HEK293 (cell line): ENCODE results near the gene QSOX1.
A peak's percentile ranks its signal among the peaks of the same experiment; 100 is the strongest.

ENCODE experiments used
- MYNN ChIP-seq: fragments of 450-650 bp; formaldehyde crosslinking; IDR thresholded peaks from 2 replicates; pipeline ENCODE4 v1.5.1; 2016; ENCODE audit warnings: missing biosample characterization, missing genetic modification characterization, borderline replicate concordance
- YY1 ChIP-seq: fragments of 450-650 bp; formaldehyde crosslinking; IDR thresholded peaks from 2 replicates; pipeline ENCODE4 v1.5.1; 2018; ENCODE audit warnings: missing biosample characterization, missing genetic modification characterization
- ZBTB7A ChIP-seq: fragments of 450-650 bp; formaldehyde crosslinking; IDR thresholded peaks from 2 replicates; pipeline ENCODE4 v1.5.1; 2016; ENCODE audit warnings: low read depth, missing biosample characterization, missing genetic modification characterization
- ZFP3 ChIP-seq: fragments of 450-650 bp; formaldehyde crosslinking; IDR thresholded peaks from 2 replicates; pipeline ENCODE4 v1.5.1; 2016; ENCODE audit warnings: low read depth, missing biosample characterization, missing genetic modification characterization
- ZFP69B ChIP-seq: fragments of 450-650 bp; formaldehyde crosslinking; IDR thresholded peaks from 2 replicates; pipeline ENCODE4 v1.5.1; 2016; ENCODE audit warnings: missing biosample characterization, missing genetic modification characterization
- ZNF211 ChIP-seq: fragments of 450-650 bp; formaldehyde crosslinking; IDR thresholded peaks from 2 replicates; pipeline ENCODE4 v1.5.1; 2016; ENCODE audit warnings: low read depth, missing biosample characterization, missing genetic modification characterization
- ZNF302 ChIP-seq: fragments of 450-650 bp; formaldehyde crosslinking; IDR thresholded peaks from 2 replicates; pipeline ENCODE4 v1.5.1; 2016; ENCODE audit warnings: missing biosample characterization, missing genetic modification characterization, low read depth
- ZNF354C ChIP-seq: fragments of 450-650 bp; formaldehyde crosslinking; IDR thresholded peaks from 2 replicates; pipeline ENCODE4 v1.5.1; 2016; ENCODE audit warnings: missing biosample characterization, missing genetic modification characterization, low read depth, borderline replicate concordance
- ZNF37A ChIP-seq: fragments of 450-650 bp; IDR thresholded peaks from 2 replicates; pipeline ENCODE4 v1.5.1; 2018; ENCODE audit warnings: missing biosample characterization, missing genetic modification characterization
- ZNF48 ChIP-seq: fragments of 450-650 bp; formaldehyde crosslinking; IDR thresholded peaks from 2 replicates; pipeline ENCODE4 v1.5.1; 2016; ENCODE audit warnings: missing biosample characterization, missing genetic modification characterization
- ZNF529 ChIP-seq: fragments of 450-650 bp; formaldehyde crosslinking; IDR thresholded peaks from 2 replicates; pipeline ENCODE4 v1.5.1; 2017; ENCODE audit warnings: missing genetic modification characterization, missing biosample characterization; ENCODE audit not compliant: insufficient replicate concordance
- ZNF548 ChIP-seq: fragments of 450-650 bp; formaldehyde crosslinking; IDR thresholded peaks from 2 replicates; pipeline ENCODE4 v1.5.1; 2016; ENCODE audit warnings: missing biosample characterization, missing genetic modification characterization
- ZNF549 ChIP-seq: fragments of 450-650 bp; IDR thresholded peaks from 2 replicates; pipeline ENCODE4 v1.5.1; 2018; ENCODE audit warnings: missing biosample characterization, missing genetic modification characterization, mild to moderate bottlenecking, inconsistent platforms, moderate library complexity
- ZNF561 ChIP-seq: fragments of 450-650 bp; IDR thresholded peaks from 2 replicates; pipeline ENCODE4 v1.5.1; 2018; ENCODE audit warnings: missing biosample characterization, missing genetic modification characterization, borderline replicate concordance
- ZNF571 ChIP-seq: fragments of 450-650 bp; formaldehyde crosslinking; IDR thresholded peaks from 2 replicates; pipeline ENCODE4 v1.5.0; 2017; ENCODE audit warnings: missing biosample characterization, missing genetic modification characterization
- ZNF585B ChIP-seq: fragments of 450-650 bp; formaldehyde crosslinking; IDR thresholded peaks from 2 replicates; pipeline ENCODE4 v1.5.1; 2016; ENCODE audit warnings: missing biosample characterization, missing genetic modification characterization
- ZNF621 ChIP-seq: fragments of 450-650 bp; formaldehyde crosslinking; IDR thresholded peaks from 2 replicates; pipeline ENCODE4 v1.5.1; 2017; ENCODE audit warnings: missing biosample characterization, missing genetic modification characterization
- ZNF660 ChIP-seq: fragments of 450-650 bp; IDR thresholded peaks from 2 replicates; pipeline ENCODE4 v1.5.1; 2018; ENCODE audit warnings: missing biosample characterization, mild to moderate bottlenecking, missing genetic modification characterization
- ZXDB ChIP-seq: fragments of 450-650 bp; formaldehyde crosslinking; IDR thresholded peaks from 2 replicates; pipeline ENCODE4 v1.5.1; 2016; ENCODE audit warnings: missing biosample characterization, missing genetic modification characterization
- TF ChIP-seq, protein P1 (sequence below): fragments of 450-650 bp; formaldehyde crosslinking; IDR thresholded peaks from 2 replicates; pipeline ENCODE4 v1.5.1; 2017; ENCODE audit warnings: missing biosample characterization, missing genetic modification characterization
- TF ChIP-seq, protein P2 (sequence below): fragments of 450-650 bp; formaldehyde crosslinking; IDR thresholded peaks from 2 replicates; pipeline ENCODE4 v1.5.1; 2016; ENCODE audit warnings: missing biosample characterization, missing genetic modification characterization
- TF ChIP-seq, protein P3 (sequence below): fragments of 450-650 bp; formaldehyde crosslinking; IDR thresholded peaks from 2 replicates; pipeline ENCODE4 v1.5.1; 2016; ENCODE audit warnings: missing biosample characterization, missing genetic modification characterization, low read depth
- TF ChIP-seq, protein P4 (sequence below): fragments of 450-650 bp; formaldehyde crosslinking; IDR thresholded peaks from 2 replicates; pipeline ENCODE4 v1.5.1; 2016; ENCODE audit warnings: missing biosample characterization, missing genetic modification characterization
- TF ChIP-seq, protein P5 (sequence below): fragments of 450-650 bp; formaldehyde crosslinking; IDR thresholded peaks from 2 replicates; pipeline ENCODE4 v1.5.1; 2016; ENCODE audit warnings: missing biosample characterization, missing genetic modification characterization
- TF ChIP-seq, protein P6 (sequence below): fragments of 450-650 bp; formaldehyde crosslinking; IDR thresholded peaks from 2 replicates; pipeline ENCODE4 v1.5.1; 2016; ENCODE audit warnings: missing biosample characterization, missing genetic modification characterization, low read depth
- TF ChIP-seq, protein P7 (sequence below): fragments of 450-650 bp; formaldehyde crosslinking; IDR thresholded peaks from 2 replicates; pipeline ENCODE4 v1.5.1; 2017; ENCODE audit warnings: missing biosample characterization, missing genetic modification characterization

QSOX1 gene

DNA sequence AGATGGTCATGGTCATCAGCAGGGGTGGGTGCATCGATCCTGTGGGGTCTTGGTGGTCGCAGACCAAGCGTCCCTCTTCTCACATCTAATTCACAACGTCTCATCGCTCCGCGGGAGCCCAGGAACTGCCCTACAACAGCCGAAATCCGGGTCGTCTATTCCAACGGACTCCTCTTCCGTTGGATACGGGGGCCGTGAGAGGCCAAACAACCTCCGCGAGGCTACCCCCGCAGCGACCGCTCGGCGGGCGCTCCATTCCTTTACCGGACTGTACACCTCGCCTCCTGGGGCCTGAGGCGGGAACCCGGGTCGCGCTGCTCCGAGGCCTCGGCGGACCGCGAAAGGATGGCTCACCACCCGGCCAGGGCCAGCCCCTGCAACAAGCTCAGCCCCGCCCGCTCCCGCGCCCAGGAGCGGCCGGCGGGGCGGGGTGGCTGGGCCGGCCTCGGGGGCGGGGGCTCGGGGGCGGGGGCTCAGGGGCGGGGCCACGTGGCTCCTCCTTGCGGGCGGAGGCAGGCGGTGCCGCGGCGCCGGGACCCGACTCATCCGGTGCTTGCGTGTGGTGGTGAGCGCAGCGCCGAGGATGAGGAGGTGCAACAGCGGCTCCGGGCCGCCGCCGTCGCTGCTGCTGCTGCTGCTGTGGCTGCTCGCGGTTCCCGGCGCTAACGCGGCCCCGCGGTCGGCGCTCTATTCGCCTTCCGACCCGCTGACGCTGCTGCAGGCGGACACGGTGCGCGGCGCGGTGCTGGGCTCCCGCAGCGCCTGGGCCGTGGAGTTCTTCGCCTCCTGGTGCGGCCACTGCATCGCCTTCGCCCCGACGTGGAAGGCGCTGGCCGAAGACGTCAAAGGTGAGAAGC is at the start of gene QSOX1 (continued):
- TF ChIP-seq ZFP69B (tag by site-specific recombination): no peak
- no peak for TF ChIP-seq YY1 (tag by site-specific recombination)
- TF ChIP-seq ZNF302 (tag by site-specific recombination): no peak
- TF ChIP-seq, protein P1, sequence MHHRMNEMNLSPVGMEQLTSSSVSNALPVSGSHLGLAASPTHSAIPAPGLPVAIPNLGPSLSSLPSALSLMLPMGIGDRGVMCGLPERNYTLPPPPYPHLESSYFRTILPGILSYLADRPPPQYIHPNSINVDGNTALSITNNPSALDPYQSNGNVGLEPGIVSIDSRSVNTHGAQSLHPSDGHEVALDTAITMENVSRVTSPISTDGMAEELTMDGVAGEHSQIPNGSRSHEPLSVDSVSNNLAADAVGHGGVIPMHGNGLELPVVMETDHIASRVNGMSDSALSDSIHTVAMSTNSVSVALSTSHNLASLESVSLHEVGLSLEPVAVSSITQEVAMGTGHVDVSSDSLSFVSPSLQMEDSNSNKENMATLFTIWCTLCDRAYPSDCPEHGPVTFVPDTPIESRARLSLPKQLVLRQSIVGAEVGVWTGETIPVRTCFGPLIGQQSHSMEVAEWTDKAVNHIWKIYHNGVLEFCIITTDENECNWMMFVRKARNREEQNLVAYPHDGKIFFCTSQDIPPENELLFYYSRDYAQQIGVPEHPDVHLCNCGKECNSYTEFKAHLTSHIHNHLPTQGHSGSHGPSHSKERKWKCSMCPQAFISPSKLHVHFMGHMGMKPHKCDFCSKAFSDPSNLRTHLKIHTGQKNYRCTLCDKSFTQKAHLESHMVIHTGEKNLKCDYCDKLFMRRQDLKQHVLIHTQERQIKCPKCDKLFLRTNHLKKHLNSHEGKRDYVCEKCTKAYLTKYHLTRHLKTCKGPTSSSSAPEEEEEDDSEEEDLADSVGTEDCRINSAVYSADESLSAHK (tag by site-specific recombination): no peak
- TF ChIP-seq, protein P2, sequence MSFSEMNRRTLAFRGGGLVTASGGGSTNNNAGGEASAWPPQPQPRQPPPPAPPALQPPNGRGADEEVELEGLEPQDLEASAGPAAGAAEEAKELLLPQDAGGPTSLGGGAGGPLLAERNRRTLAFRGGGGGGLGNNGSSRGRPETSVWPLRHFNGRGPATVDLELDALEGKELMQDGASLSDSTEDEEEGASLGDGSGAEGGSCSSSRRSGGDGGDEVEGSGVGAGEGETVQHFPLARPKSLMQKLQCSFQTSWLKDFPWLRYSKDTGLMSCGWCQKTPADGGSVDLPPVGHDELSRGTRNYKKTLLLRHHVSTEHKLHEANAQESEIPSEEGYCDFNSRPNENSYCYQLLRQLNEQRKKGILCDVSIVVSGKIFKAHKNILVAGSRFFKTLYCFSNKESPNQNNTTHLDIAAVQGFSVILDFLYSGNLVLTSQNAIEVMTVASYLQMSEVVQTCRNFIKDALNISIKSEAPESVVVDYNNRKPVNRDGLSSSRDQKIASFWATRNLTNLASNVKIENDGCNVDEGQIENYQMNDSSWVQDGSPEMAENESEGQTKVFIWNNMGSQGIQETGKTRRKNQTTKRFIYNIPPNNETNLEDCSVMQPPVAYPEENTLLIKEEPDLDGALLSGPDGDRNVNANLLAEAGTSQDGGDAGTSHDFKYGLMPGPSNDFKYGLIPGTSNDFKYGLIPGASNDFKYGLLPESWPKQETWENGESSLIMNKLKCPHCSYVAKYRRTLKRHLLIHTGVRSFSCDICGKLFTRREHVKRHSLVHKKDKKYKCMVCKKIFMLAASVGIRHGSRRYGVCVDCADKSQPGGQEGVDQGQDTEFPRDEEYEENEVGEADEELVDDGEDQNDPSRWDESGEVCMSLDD (tag by site-specific recombination): no peak
- 0 out of 2 replicates have a peak, but pooled peaks have one; percentile 35 for TF ChIP-seq ZNF549 (tag by site-specific recombination)
- TF ChIP-seq, protein P3, sequence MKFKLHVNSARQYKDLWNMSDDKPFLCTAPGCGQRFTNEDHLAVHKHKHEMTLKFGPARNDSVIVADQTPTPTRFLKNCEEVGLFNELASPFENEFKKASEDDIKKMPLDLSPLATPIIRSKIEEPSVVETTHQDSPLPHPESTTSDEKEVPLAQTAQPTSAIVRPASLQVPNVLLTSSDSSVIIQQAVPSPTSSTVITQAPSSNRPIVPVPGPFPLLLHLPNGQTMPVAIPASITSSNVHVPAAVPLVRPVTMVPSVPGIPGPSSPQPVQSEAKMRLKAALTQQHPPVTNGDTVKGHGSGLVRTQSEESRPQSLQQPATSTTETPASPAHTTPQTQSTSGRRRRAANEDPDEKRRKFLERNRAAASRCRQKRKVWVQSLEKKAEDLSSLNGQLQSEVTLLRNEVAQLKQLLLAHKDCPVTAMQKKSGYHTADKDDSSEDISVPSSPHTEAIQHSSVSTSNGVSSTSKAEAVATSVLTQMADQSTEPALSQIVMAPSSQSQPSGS (tag by site-specific recombination): no peak
- peak; percentile 46; the same call in 1 of the 2 replicates for TF ChIP-seq ZNF660 (tag by site-specific recombination)
- TF ChIP-seq ZBTB7A (tag by site-specific recombination): no peak
- no peak for TF ChIP-seq ZNF571 (tag by site-specific recombination)
- peak; percentile 71; the same call in 1 of the 2 replicates for TF ChIP-seq ZNF561 (tag by site-specific recombination)
- TF ChIP-seq, protein P4, sequence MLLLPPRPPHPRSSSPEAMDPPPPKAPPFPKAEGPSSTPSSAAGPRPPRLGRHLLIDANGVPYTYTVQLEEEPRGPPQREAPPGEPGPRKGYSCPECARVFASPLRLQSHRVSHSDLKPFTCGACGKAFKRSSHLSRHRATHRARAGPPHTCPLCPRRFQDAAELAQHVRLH (tag by site-specific recombination): peak; percentile 69; the same call in 1 of the 2 replicates
- peak; percentile 92 for TF ChIP-seq ZXDB (tag by site-specific recombination)
- TF ChIP-seq ZNF621 (tag by site-specific recombination): no peak
- TF ChIP-seq ZNF354C (tag by site-specific recombination): no peak
- no peak for TF ChIP-seq ZNF211
- TF ChIP-seq MYNN (tag by site-specific recombination): no peak
- no peak for TF ChIP-seq ZNF585B
- no peak for TF ChIP-seq ZNF529
- TF ChIP-seq ZFP3: 0 out of 2 replicates have a peak, but pooled peaks have one; percentile 43
- TF ChIP-seq, protein P5, sequence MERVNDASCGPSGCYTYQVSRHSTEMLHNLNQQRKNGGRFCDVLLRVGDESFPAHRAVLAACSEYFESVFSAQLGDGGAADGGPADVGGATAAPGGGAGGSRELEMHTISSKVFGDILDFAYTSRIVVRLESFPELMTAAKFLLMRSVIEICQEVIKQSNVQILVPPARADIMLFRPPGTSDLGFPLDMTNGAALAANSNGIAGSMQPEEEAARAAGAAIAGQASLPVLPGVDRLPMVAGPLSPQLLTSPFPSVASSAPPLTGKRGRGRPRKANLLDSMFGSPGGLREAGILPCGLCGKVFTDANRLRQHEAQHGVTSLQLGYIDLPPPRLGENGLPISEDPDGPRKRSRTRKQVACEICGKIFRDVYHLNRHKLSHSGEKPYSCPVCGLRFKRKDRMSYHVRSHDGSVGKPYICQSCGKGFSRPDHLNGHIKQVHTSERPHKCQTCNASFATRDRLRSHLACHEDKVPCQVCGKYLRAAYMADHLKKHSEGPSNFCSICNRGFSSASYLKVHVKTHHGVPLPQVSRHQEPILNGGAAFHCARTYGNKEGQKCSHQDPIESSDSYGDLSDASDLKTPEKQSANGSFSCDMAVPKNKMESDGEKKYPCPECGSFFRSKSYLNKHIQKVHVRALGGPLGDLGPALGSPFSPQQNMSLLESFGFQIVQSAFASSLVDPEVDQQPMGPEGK: peak; percentile 47; the same call in 1 of the 2 replicates
- TF ChIP-seq, protein P6, sequence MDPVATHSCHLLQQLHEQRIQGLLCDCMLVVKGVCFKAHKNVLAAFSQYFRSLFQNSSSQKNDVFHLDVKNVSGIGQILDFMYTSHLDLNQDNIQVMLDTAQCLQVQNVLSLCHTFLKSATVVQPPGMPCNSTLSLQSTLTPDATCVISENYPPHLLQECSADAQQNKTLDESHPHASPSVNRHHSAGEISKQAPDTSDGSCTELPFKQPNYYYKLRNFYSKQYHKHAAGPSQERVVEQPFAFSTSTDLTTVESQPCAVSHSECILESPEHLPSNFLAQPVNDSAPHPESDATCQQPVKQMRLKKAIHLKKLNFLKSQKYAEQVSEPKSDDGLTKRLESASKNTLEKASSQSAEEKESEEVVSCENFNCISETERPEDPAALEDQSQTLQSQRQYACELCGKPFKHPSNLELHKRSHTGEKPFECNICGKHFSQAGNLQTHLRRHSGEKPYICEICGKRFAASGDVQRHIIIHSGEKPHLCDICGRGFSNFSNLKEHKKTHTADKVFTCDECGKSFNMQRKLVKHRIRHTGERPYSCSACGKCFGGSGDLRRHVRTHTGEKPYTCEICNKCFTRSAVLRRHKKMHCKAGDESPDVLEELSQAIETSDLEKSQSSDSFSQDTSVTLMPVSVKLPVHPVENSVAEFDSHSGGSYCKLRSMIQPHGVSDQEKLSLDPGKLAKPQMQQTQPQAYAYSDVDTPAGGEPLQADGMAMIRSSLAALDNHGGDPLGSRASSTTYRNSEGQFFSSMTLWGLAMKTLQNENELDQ (tag by site-specific recombination): no peak
- no peak for TF ChIP-seq ZNF48 (tag by site-specific recombination)
- TF ChIP-seq, protein P7, sequence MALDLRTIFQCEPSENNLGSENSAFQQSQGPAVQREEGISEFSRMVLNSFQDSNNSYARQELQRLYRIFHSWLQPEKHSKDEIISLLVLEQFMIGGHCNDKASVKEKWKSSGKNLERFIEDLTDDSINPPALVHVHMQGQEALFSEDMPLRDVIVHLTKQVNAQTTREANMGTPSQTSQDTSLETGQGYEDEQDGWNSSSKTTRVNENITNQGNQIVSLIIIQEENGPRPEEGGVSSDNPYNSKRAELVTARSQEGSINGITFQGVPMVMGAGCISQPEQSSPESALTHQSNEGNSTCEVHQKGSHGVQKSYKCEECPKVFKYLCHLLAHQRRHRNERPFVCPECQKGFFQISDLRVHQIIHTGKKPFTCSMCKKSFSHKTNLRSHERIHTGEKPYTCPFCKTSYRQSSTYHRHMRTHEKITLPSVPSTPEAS (tag by site-specific recombination): no peak
- no peak for TF ChIP-seq ZNF548 (tag by site-specific recombination)
- no peak for TF ChIP-seq ZNF37A (tag by site-specific recombination)
